ENCODE data around the gene NPAS2. TPM values are rescaled to one million over a fixed set of nuclear protein-coding genes. Genes with fewer than 3 reads are reported as not detected.
A peak's percentile ranks its signal among the peaks of the same experiment; 100 is the strongest.

NPAS2 gene
- total RNA-seq, 2 donors from 2014 or later: 39.2 to 49.4 TPM

- peaks cover 0 to 20% of the 10 kb centered on the region in 2 donors for H3K4me1 ChIP-seq
Observed at GRCh38 chr2:100857341-100857740, 37.4 kb downstream of the NPAS2 start.

GRCh38 chr2:100857915-100858314, 38.0 kb downstream of the NPAS2 start:
- TF ChIP-seq CTCF (IDR thresholded peaks at IDR 0.05): no peak
- peak overlapping the region in 1 of 2 donors; percentile 38 for H3K27ac ChIP-seq
- no peak overlapping the region for H3K4me3 ChIP-seq
- no peaks in the 10 kb centered on the region for H3K9me3 ChIP-seq
- DNase-seq (ENCODE audit: low spot score): no peak
- no peaks in the 10 kb centered on the region for H3K27me3 ChIP-seq
- H3K4me1 ChIP-seq: peaks cover 0 to 26% of the 10 kb centered on the region in 2 donors
- no peaks in the 10 kb centered on the region for H3K36me3 ChIP-seq

More at GRCh38 chr2:100857341-100857740, 37.4 kb downstream of the NPAS2 start:
- no peaks in the 10 kb centered on the region for H3K27me3 ChIP-seq
- no peaks in the 10 kb centered on the region for H3K9me3 ChIP-seq
- H3K36me3 ChIP-seq: no peaks in the 10 kb centered on the region
- no peak overlapping the region for H3K4me3 ChIP-seq
- peak overlapping the region in 1 of 2 donors; percentile 38 for H3K27ac ChIP-seq
- no peak for DNase-seq (ENCODE audit: low spot score)
- no peak for TF ChIP-seq CTCF (IDR thresholded peaks at IDR 0.05)

GRCh38 chr2:100859902-100860301, 40.0 kb downstream of the NPAS2 start:
- peaks cover 0 to 19% of the 10 kb centered on the region in 2 donors for H3K4me1 ChIP-seq
- DNase-seq (ENCODE audit: low spot score): no peak
- no peaks in the 10 kb centered on the region for H3K27me3 ChIP-seq
- no peaks in the 10 kb centered on the region for H3K36me3 ChIP-seq
- TF ChIP-seq CTCF (IDR thresholded peaks at IDR 0.05): no peak
- H3K27ac ChIP-seq: no peak overlapping the region
- no peak overlapping the region for H3K4me3 ChIP-seq
- H3K9me3 ChIP-seq: no peaks in the 10 kb centered on the region

- DNase-seq (ENCODE audit: low spot score): no peak
- no peak for TF ChIP-seq CTCF (IDR thresholded peaks at IDR 0.05)
- H3K9me3 ChIP-seq: no peaks in the 10 kb centered on the region
- H3K27ac ChIP-seq: no peak overlapping the region
- no peaks in the 10 kb centered on the region for H3K27me3 ChIP-seq
- no peaks in the 10 kb centered on the region for H3K36me3 ChIP-seq
- H3K4me1 ChIP-seq: peaks cover 0 to 19% of the 10 kb centered on the region in 2 donors
- no peak overlapping the region for H3K4me3 ChIP-seq
Observed at GRCh38 chr2:100861340-100861739, 41.4 kb downstream of the NPAS2 start.

GRCh38 chr2:100862081-100862480, 42.1 kb downstream of the NPAS2 start:
- no peak overlapping the region for H3K27ac ChIP-seq
- H3K9me3 ChIP-seq: peaks cover 0 to 3% of the 10 kb centered on the region in 2 donors
- no peak for TF ChIP-seq CTCF (IDR thresholded peaks at IDR 0.05)
- H3K4me3 ChIP-seq: no peak overlapping the region
- no peaks in the 10 kb centered on the region for H3K36me3 ChIP-seq
- peaks cover 0 to 19% of the 10 kb centered on the region in 2 donors for H3K4me1 ChIP-seq
- no peaks in the 10 kb centered on the region for H3K27me3 ChIP-seq
- DNase-seq (ENCODE audit: low spot score): no peak

GRCh38 chr2:100865816-100866460, 46.0 kb downstream of the NPAS2 start:
- Histone ChIP-seq H3K27ac (no peak overlapping the region), H3K27me3 (no peaks in the 10 kb centered on the region), H3K9me3 (peaks cover 0 to 20% of the 10 kb centered on the region in 2 donors), H3K4me1 (peaks cover 0 to 10% of the 10 kb centered on the region in 2 donors), H3K4me3 (no peak overlapping the region), H3K36me3 (no peaks in the 10 kb centered on the region)
- TF ChIP-seq CTCF (IDR thresholded peaks at IDR 0.05): no peak
- no peak for DNase-seq (ENCODE audit: low spot score)

Measured in right atrium auricular region (tissue), 2 donors.